Endothelial cell of umbilical vein (primary cell): Measurements from ENCODE around the gene EBI3. TPM values are rescaled to one million over a fixed set of nuclear protein-coding genes. Genes with fewer than 3 reads are reported as not detected.

Experiments
- BruUV-seq: library from RNA; stranded (reverse); fragments of 400-500 nt; replicated peaks from 2 replicates; lab custom pipeline; 2021; lab: Mats Ljungman, UMichigan
- CTCF ChIA-PET: fragments of 300-600, 350-600 bp; sonication (Branson Sonifier 250); formaldehyde crosslinking; loops from one replicate; lab custom pipeline; 2021; ENCODE audit warnings: antibody characterized with exemption, inconsistent platforms; lab: Charles Lee
- POLR2A ChIA-PET: fragments of 300-600, 350-600 bp; sonication (Branson Sonifier 250); formaldehyde crosslinking; loops from one replicate; lab custom pipeline; 2021; ENCODE audit warnings: antibody characterized with exemption, inconsistent platforms; lab: Charles Lee
- DNase-seq: peaks from one replicate; pipeline ENCODE4 v3.0.0-alpha.2; 2011; ENCODE audit warnings: low read depth, low spot score
- FAIRE-seq: peaks from 2 replicates; lab custom pipeline; 2011; peaks lifted over from hg19 to GRCh38; lab: Jason Lieb, UNC
- H2AFZ ChIP-seq: 2 replicates; pipeline ENCODE4 v1.6.0; 2012; ENCODE audit warnings: low read depth, low read length, control low read depth, inconsistent platforms
- H3K27ac ChIP-seq: 2 replicates; pipeline ENCODE4 v1.5.1; 2011; ENCODE audit warnings: low read depth, mild to moderate bottlenecking, control low read depth, low read length, moderate library complexity; ENCODE audit not compliant: insufficient read depth
- H3K27me3 ChIP-seq, 2 experiments: 2 replicates each; pipeline versions ENCODE4 v1.6.0 to v1.6.1; 2011; ENCODE audit warnings: low read length in 2 of 2, mixed read lengths in 1 of 2; ENCODE audit not compliant: control insufficient read depth in 2 of 2, insufficient read depth in 2 of 2
- H3K36me3 ChIP-seq, 2 experiments: 2 replicates in 1 of 2; 3 replicates in 1 of 2; pipeline ENCODE4 v1.5.1; 2011; ENCODE audit warnings: low read length in 2 of 2, mild to moderate bottlenecking in 1 of 2, moderate library complexity in 1 of 2; ENCODE audit not compliant: control insufficient read depth in 2 of 2, insufficient read depth in 2 of 2; ENCODE audit errors: extremely low read depth in 1 of 2
- H3K4me1 ChIP-seq: 3 replicates; pipeline ENCODE4 v1.5.1; 2011; ENCODE audit warnings: mild to moderate bottlenecking, low read length; ENCODE audit not compliant: control insufficient read depth, insufficient read depth; ENCODE audit errors: extremely low read depth
- H3K4me2 ChIP-seq: 2 replicates; pipeline ENCODE4 v1.6.1; 2011; ENCODE audit warnings: low read length, control low read depth, mixed read lengths; ENCODE audit not compliant: insufficient read depth
- H3K4me3 ChIP-seq, 3 experiments: fragments of 200-600 bp in 1 of 3; sonication (generic), shearing (Covaris generic) in 1 of 3; replicated peaks in 1 of 3; 2 replicates each; pipeline ENCODE4 v1.5.1; 2011 to 2016; ENCODE audit warnings: control low read depth in 3 of 3, low read length in 3 of 3, mild to moderate bottlenecking in 2 of 3, inconsistent platforms in 1 of 3, low read depth in 1 of 3, moderate library complexity in 1 of 3; ENCODE audit not compliant: insufficient read depth in 1 of 3
- H3K79me2 ChIP-seq: 2 replicates; pipeline ENCODE4 v1.6.0; 2012; ENCODE audit warnings: low read length, inconsistent platforms; ENCODE audit not compliant: control insufficient read depth, insufficient read depth
- H3K9ac ChIP-seq: replicated peaks from 2 replicates; pipeline ENCODE3; 2011; ENCODE audit warnings: low read length, control low read depth; ENCODE audit not compliant: insufficient read depth; ENCODE audit errors: extremely low read depth
- H3K9me1 ChIP-seq: replicated peaks from 3 replicates; pipeline ENCODE4 v1.6.0; 2011; ENCODE audit warnings: mild to moderate bottlenecking, low read length; ENCODE audit not compliant: control insufficient read depth, insufficient read depth; ENCODE audit errors: extremely low read depth
- H3K9me3 ChIP-seq: replicated peaks from 2 replicates; pipeline ENCODE4 v1.5.1; 2012; ENCODE audit warnings: low read length, inconsistent platforms; ENCODE audit not compliant: control insufficient read depth, insufficient read depth
- H4K20me1 ChIP-seq: replicated peaks from 2 replicates; pipeline ENCODE3; 2011; ENCODE audit warnings: mild to moderate bottlenecking, low read length; ENCODE audit not compliant: control insufficient read depth, insufficient read depth; ENCODE audit errors: extremely low read depth
- EZH2 ChIP-seq: IDR thresholded peaks from 2 replicates; pipeline ENCODE4 v1.6.1; 2012; ENCODE audit warnings: borderline replicate concordance, low read depth, mild to moderate bottlenecking, moderate library complexity, low read length, inconsistent platforms; ENCODE audit not compliant: severe bottlenecking
- FOS ChIP-seq: IDR thresholded peaks from 2 replicates; pipeline ENCODE4 v1.6.1; 2011; ENCODE audit warnings: mild to moderate bottlenecking, low read length, moderate library complexity, borderline replicate concordance; ENCODE audit not compliant: insufficient read depth
- GATA2 ChIP-seq: IDR thresholded peaks from 2 replicates; pipeline ENCODE4 v1.7.0; 2011; ENCODE audit warnings: low read depth, mild to moderate bottlenecking, moderate library complexity, mixed read lengths, low read length; ENCODE audit not compliant: insufficient read length, insufficient read depth
- JUN ChIP-seq: IDR thresholded peaks from 2 replicates; pipeline ENCODE4 v1.6.1; 2011; ENCODE audit warnings: borderline replicate concordance, low read depth; ENCODE audit not compliant: insufficient read length, insufficient read depth
- MYC ChIP-seq: IDR thresholded peaks from one replicate; pipeline ENCODE4 v1.6.1; 2011; ENCODE audit warnings: mild to moderate bottlenecking, low read depth, low read length
- POLR2A ChIP-seq: IDR thresholded peaks from 2 replicates; pipeline ENCODE4 v1.6.1; 2012; ENCODE audit warnings: low read depth, mild to moderate bottlenecking, control low read depth, low read length
- POLR2AphosphoS5 ChIP-seq: IDR thresholded peaks from 2 replicates; pipeline ENCODE4 v1.6.1; 2012; ENCODE audit warnings: low read depth, mild to moderate bottlenecking, control low read depth, low read length, moderate library complexity; ENCODE audit not compliant: insufficient read depth
- dilution Hi-C: fragments of 300-500 bp; cut with MboI; formaldehyde crosslinking; loops from one replicate; pipeline ENCODE4 v1.15.0; 2019; ENCODE audit warnings: low sequenced_read_pairs; ENCODE audit not compliant: extremely low pct_ligation_motif_present
- intact Hi-C: fragments of 100-400 bp; cut with micrococcal nuclease; formaldehyde crosslinking; loops from one replicate; pipeline ENCODE4 v1.10.0; 2022
- polyA plus RNA-seq, 4 experiments: library from polyadenylated mRNA; depleted of rRNA in 3 of 4; stranded (reverse) in 3 of 4; unstranded in 1 of 4; fragments of >200 nt; gene quantifications; 2 replicates each; pipeline versions ENCODE4 v1.2.1 to v1.2.3, GENCODE V29; 2011 to 2012; ENCODE audit warnings: missing spikeins in 1 of 4
- total RNA-seq: library from RNA; stranded (reverse); gene quantifications from 2 replicates; pipeline ENCODE4 v1.2.3, GENCODE V29; 2021
- TF ChIP-seq, protein P1 (sequence below): IDR thresholded peaks from 2 replicates; pipeline ENCODE4 v1.6.1; 2011; ENCODE audit not compliant: insufficient read depth, insufficient read length
- TF ChIP-seq, protein P2 (sequence below), 2 donors: IDR thresholded peaks; 1 replicate in 1 of 2; 2 replicates in 1 of 2; pipeline ENCODE4 v1.5.1; 2011; ENCODE audit warnings: low read length in 2 of 2, mild to moderate bottlenecking in 2 of 2, moderate library complexity in 2 of 2, control low read depth in 1 of 2, inconsistent platforms in 1 of 2, low read depth in 1 of 2; ENCODE audit not compliant: insufficient read depth in 1 of 2; ENCODE audit errors: extremely low read depth in 1 of 2

Gene EBI3
- total and polyA plus RNA-seq, 2 donors (not counting 3 experiments of a cell fraction or from before 2014, with no cell fraction given) = 0.29 to 1.0 TPM

DNA sequence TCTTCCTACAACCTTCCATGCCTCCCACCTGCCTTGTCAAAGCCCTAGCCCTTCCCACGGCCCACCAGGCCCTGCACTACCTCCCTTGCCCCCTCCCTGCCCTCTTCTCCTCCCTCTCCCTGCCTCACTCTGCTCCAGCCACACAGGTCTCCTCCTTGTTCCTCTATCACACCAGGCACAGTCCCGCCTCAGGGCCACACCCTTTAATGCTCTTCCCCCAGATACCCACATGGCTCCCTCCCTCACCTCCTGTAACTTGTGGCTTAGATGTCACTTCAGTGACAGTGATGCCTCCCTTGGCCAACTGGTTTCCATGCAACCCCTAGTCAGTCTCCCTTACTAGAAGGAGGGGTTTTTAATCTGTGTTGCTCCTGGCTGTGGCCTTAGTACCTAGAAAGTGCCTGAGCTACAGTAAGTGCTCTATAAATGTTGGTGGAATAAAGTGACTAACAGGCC is 48.2 kb upstream of the EBI3 start:
- H3K9ac ChIP-seq = no peak overlapping the region
- no peak overlapping the region for H3K27ac ChIP-seq
- FAIRE-seq (no peak), DNase-seq (no peak)
- no peak for TF ChIP-seq MYC
- TF ChIP-seq, protein P1, sequence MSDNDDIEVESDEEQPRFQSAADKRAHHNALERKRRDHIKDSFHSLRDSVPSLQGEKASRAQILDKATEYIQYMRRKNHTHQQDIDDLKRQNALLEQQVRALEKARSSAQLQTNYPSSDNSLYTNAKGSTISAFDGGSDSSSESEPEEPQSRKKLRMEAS = no peak
- no peak for TF ChIP-seq POLR2AphosphoS5
- no peak for TF ChIP-seq GATA2
- no peak for TF ChIP-seq JUN
- TF ChIP-seq POLR2A = no peak
- no peak for TF ChIP-seq FOS
- TF ChIP-seq EZH2 = no peak
- TF ChIP-seq, protein P2, sequence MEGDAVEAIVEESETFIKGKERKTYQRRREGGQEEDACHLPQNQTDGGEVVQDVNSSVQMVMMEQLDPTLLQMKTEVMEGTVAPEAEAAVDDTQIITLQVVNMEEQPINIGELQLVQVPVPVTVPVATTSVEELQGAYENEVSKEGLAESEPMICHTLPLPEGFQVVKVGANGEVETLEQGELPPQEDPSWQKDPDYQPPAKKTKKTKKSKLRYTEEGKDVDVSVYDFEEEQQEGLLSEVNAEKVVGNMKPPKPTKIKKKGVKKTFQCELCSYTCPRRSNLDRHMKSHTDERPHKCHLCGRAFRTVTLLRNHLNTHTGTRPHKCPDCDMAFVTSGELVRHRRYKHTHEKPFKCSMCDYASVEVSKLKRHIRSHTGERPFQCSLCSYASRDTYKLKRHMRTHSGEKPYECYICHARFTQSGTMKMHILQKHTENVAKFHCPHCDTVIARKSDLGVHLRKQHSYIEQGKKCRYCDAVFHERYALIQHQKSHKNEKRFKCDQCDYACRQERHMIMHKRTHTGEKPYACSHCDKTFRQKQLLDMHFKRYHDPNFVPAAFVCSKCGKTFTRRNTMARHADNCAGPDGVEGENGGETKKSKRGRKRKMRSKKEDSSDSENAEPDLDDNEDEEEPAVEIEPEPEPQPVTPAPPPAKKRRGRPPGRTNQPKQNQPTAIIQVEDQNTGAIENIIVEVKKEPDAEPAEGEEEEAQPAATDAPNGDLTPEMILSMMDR (IDR thresholded peaks at IDR 0.05; ENCODE audit: extremely low read depth in 1 of 2, insufficient read depth in 1 of 2, low read depth in 1 of 2, low read length in 2 of 2) = no peak
- no peak overlapping the region for H3K4me3 ChIP-seq
- intact Hi-C loops (no loop called here), dilution Hi-C loops (no loop called here)
- H3K9me3 ChIP-seq = no peaks in the 10 kb centered on the region
- H3K4me1 ChIP-seq = peaks cover 3% of the 10 kb centered on the region
- H4K20me1 ChIP-seq = no peaks in the 10 kb centered on the region
- CTCF ChIA-PET = interaction anchor here (0.5 kb wide), 1 partner anchor 30 kb away, joined by 3 read pairs; no protein-coding TSS in a partner anchor
- BruUV-seq = no TSS peak
- H3K9me1 ChIP-seq = no peaks in the 10 kb centered on the region
- H3K79me2 ChIP-seq = peaks cover 2% of the 10 kb centered on the region
- POLR2A ChIA-PET = no interaction called here
- H2AFZ ChIP-seq = no peak overlapping the region
- no peak overlapping the region for H3K4me2 ChIP-seq
- no peaks in the 10 kb centered on the region for H3K27me3 ChIP-seq
- peaks cover 0 to 5% of the 10 kb centered on the region in 2 experiments for H3K36me3 ChIP-seq
